ENCODE results near the gene TRIM69.

Gene TRIM69

DNA sequence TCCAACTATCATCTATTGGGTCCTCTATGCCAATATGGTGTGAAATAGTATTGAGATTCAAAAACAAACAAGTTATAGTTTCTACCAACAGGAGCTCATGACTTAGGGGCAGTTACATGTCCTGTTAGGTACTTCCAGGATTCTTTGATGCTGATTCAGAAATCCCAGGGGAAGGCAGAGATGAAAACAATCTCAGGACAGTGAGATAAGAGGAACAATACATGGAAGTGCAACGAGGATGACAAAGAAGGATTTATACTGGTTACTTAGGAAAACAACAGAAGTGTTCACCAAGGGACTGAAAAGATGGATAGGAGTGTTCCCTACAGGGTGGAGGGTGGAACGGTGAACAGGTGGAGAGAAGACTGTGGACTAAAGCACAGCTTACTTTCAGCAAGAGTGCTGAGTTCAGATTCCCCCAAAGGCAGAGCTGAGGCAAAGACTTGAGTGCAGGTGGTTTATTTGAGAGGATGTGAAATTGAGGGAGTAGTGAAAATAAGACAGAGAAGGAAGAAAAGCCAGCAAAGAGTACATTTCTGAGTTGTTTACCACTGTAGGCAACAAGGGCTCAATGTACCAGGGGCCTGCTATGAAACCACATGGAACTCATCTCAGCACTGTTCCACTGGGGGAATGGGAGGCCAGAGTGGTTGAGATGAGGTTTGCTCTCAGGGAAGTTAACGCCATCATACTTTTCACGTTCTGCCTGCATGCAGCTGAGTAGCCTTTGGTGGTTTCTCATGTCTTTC is 68.1 kb downstream of the TRIM69 start:
- no peak for DNase-seq (ENCODE audit: low spot score)
- TF ChIP-seq, protein P1, sequence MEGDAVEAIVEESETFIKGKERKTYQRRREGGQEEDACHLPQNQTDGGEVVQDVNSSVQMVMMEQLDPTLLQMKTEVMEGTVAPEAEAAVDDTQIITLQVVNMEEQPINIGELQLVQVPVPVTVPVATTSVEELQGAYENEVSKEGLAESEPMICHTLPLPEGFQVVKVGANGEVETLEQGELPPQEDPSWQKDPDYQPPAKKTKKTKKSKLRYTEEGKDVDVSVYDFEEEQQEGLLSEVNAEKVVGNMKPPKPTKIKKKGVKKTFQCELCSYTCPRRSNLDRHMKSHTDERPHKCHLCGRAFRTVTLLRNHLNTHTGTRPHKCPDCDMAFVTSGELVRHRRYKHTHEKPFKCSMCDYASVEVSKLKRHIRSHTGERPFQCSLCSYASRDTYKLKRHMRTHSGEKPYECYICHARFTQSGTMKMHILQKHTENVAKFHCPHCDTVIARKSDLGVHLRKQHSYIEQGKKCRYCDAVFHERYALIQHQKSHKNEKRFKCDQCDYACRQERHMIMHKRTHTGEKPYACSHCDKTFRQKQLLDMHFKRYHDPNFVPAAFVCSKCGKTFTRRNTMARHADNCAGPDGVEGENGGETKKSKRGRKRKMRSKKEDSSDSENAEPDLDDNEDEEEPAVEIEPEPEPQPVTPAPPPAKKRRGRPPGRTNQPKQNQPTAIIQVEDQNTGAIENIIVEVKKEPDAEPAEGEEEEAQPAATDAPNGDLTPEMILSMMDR (IDR thresholded peaks at IDR 0.05; ENCODE audit: borderline replicate concordance, control extremely low read depth, extremely low read depth, insufficient read depth, missing control alignments): no peak
- in situ Hi-C loops (cut with MboI; ENCODE audit: low sequenced_read_pairs, unreplicated experiment): no loop called here

DNA sequence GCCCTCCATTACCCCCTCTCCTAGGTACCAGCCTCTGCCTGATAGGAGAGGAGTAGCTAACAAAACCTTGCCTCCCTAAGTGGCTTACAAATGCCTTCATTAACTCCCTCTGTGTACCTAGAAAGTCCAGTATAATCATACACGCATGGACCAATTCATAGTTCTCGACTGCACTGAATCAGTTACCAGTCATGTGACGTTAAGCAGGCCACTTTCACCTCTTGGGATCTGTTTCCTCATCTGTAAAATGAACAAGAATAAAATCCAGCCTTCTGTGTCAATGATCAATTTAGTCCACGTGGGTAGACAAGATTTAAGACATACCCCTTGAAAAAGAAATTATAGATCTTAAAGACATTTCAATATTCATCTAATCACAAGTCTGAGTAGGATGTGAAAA is 72.2 kb downstream of the TRIM69 start:
- in situ Hi-C loops (cut with MboI; ENCODE audit: low sequenced_read_pairs, unreplicated experiment): no loop called here
- TF ChIP-seq, protein P1 (IDR thresholded peaks at IDR 0.05; ENCODE audit: borderline replicate concordance, control extremely low read depth, extremely low read depth, insufficient read depth, missing control alignments): no peak
- DNase-seq (ENCODE audit: low spot score): no peak

DNA sequence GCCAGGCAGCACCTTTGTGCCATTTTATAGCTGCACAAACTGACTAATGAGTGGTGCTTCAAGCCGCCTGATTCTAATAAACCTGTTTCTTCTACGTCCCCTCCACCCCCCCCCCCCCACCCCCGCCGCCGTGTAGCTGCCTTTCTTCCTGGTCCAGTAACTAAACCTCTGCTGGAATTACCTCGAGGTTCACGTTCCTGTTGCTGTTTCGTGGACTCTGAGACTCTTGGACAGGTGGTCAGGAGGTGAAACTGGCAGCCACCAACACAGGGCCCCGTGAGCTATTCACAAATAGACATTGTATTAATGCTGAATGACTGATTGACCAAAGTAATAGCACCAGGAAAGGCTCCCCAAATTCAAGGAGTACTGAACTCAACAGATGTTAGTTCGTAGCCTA is 73.9 kb downstream of the TRIM69 start:
- TF ChIP-seq, protein P1 (IDR thresholded peaks at IDR 0.05; ENCODE audit: borderline replicate concordance, control extremely low read depth, extremely low read depth, insufficient read depth, missing control alignments): no peak
- no peak for DNase-seq (ENCODE audit: low spot score)
- in situ Hi-C loops (cut with MboI; ENCODE audit: low sequenced_read_pairs, unreplicated experiment): no loop called here

DNA sequence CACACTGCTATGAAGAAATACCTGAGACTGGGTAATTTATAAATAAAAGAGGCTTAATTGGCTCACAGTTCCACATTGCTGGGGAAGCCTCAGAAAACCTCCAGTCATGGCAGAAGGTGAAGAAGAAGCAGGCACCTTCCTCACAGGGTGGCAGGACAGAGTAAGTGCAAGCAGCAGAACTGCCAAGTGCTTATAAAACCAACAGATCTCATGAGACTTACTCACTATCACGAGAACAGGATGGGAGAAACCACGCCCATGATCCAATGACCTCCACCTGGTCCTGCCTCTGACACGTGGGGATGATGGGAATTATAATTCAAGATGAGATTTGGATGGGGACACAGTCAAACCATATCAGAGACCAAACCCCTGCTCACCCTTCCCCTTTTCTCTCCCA is 75.0 kb downstream of the TRIM69 start:
- in situ Hi-C loops (cut with MboI; ENCODE audit: low sequenced_read_pairs, unreplicated experiment): no loop called here
- DNase-seq (ENCODE audit: low spot score): no peak
- TF ChIP-seq, protein P1 (IDR thresholded peaks at IDR 0.05; ENCODE audit: borderline replicate concordance, control extremely low read depth, extremely low read depth, insufficient read depth, missing control alignments): no peak

DNA sequence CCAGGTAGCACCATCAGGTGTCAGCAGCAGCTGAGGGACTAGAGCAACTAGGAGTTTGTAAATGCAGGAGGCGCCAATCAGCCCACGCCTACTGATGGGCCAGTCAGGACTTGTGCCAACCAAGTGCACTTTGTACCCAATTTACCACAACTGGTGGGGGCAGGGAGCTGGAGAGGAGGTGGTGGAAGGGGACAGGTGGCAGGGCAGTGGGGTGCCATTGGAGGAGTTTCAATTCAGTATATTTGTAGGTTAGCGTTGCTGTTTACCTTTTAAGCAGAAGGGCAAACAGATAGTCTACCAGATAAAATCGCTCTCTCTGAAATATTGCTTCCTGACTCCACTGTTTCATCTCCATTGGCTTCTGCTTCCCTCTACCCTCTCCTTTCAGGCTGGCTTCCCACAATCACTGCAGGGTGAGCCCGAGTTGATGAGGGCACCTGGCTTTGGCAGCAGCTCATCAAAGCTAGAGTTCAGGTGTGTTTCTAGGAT is 75.7 kb downstream of the TRIM69 start:
- TF ChIP-seq, protein P1 (IDR thresholded peaks at IDR 0.05; ENCODE audit: borderline replicate concordance, control extremely low read depth, extremely low read depth, insufficient read depth, missing control alignments): no peak
- in situ Hi-C loops (cut with MboI; ENCODE audit: low sequenced_read_pairs, unreplicated experiment): no loop called here
- no peak for DNase-seq (ENCODE audit: low spot score)

DNA sequence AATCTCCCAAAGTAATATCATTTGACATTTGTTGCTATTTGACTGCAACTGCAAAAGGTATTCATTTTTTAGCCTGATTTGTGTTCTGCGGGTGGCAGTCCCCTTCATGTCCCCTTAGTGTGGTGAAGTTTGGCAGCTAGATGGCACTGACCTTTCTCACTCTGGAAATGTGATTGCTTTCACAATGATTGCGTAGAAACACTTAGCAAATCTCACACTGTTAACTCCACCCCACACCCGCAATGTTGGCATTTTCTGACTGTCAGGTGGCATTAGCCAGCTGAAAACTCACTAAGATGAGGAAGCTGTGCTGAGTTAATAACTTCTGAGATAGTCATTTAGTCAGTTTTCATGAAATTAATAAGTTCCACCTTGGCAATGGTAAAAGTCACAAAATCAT is 76.9 kb downstream of the TRIM69 start:
- no peak for DNase-seq (ENCODE audit: low spot score)
- TF ChIP-seq, protein P1 (IDR thresholded peaks at IDR 0.05; ENCODE audit: borderline replicate concordance, control extremely low read depth, extremely low read depth, insufficient read depth, missing control alignments): no peak
- in situ Hi-C loops (cut with MboI; ENCODE audit: low sequenced_read_pairs, unreplicated experiment): no loop called here

All from GM13976 (cell line).